GM20431 (cell line): ENCODE results near the gene SH3BGRL2.
"Not testable (repeated sequence)": the region's sequence is repeated elsewhere in the genome, so short reads cannot be mapped to it uniquely, and the experiment has no call there.

ENCODE experiments used
- in situ Hi-C: fragments of 300-500 bp; cut with MseI, MboI; formaldehyde crosslinking; loops from one replicate; pipeline ENCODE4 v1.15.0; 2020; ENCODE audit warnings: low sequenced_read_pairs; ENCODE audit not compliant: unreplicated experiment

SH3BGRL2 gene

DNA sequence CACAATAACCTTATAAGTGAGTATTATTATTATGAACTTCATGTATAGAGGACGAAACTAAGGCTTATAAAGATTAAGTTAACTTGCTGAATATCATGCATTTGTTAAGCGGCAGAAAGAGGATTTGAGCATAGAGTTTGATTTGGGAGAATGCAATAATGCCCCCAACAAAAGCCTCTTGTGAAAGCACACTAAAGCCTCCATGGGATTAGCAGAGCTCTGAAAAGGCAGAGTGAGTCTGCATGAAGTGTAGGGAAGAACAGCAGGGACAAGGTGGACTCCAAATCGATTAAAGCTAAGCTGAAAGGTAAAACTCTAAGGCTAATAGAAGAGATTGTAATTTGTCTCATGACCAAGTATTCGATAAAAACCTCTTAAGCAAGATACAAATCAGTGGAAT, 100.3 kb downstream of the SH3BGRL2 start:
- in situ Hi-C loops, result no loop called here

DNA sequence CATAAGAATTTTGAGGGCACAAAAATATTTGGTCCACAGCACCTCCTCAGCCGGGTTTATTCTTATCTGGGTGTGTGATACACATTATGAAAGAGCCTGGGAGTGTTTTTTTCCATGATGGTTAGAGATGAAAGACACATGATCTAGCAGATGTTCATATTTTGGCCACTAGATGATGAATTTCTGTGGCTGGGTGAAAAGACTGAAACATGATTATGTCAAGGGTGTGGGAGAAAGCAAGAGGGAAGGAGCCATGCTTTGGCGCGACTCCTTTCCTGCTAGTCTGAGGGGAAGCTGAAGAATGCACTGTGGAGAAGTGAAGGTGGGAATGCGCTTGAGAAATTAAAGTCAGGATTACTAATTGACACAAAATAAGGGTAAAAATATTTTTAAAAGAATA, 102.3 kb downstream of the SH3BGRL2 start:
- in situ Hi-C loops, result no loop called here

DNA sequence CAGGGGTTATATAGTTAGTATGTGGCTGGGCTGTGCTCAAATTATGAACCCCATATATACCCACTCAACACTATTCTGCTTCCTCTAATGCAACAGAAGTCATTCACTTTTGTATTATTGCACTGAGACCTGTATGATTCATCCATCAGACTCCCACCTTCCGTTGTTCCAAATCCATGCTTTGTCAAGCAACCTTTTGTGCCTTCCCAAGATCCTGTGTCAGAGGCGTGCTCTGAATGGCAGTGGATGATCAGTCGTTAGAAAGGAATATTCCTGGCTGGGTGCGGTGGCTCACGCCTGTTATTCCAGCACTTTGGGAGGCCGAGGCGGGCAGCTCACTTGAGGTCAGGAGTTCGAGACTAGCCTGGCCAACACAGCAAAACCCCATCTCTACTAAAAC, 103.2 kb downstream of the SH3BGRL2 start:
- in situ Hi-C loops, result no loop called here

DNA sequence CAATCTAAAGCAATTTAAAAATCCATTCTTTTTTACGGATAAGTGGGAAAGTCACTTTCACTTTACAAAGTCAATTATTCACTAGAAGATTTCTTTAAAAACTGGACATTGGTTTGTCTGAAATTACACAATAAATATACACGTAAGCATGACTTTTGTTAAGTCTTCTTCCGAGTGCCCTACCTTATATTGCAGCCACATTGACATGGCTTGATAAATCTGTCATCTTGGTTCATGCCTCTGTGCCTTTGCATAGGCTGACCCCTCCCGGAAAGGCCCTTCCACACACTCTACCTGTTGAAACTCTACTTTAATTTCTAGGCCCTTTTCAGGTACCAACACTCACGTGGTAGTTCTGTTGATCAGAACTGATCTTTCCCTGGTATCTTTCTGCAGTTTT, 104.1 kb downstream of the SH3BGRL2 start:
- in situ Hi-C loops, result no loop called here

DNA sequence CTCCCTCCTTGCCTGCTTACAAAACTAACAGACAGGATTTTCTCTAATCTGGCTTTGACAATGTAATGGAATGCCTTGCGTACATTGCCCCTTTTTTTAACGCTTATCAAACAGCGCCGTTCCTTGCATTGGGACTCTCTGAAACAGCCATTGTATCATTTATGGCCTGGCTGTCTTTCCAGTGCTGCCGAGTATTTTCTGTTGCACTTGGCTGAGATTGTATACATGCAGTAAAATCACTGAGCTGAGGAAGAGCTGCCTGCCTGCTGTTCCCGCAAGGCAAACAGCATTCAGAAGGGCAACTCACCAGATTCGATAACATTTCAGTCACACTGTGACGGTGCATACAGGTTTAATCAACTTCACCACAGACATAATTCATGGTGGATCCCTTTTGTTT, 106.0 kb downstream of the SH3BGRL2 start:
- in situ Hi-C loops, result no loop called here

DNA sequence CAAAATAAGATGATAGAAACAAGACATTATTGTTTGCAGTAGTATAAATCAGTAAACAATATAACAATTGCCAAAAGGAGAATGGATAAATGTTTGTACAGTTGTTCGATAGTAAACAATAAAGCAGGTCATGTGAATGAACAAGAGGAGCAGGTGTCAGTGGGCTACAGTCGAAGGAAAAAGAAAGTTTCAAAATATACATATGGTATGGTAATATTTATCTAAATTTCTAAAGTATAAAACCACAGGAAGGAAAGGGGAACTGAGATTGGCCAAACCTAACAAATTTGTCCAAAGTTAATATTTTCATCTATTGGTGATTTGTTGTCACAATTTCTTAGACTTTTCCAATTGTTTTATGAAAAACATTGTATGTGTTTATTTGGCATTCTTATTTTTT, 110.9 kb downstream of the SH3BGRL2 start:
- in situ Hi-C loops, result no loop called here

DNA sequence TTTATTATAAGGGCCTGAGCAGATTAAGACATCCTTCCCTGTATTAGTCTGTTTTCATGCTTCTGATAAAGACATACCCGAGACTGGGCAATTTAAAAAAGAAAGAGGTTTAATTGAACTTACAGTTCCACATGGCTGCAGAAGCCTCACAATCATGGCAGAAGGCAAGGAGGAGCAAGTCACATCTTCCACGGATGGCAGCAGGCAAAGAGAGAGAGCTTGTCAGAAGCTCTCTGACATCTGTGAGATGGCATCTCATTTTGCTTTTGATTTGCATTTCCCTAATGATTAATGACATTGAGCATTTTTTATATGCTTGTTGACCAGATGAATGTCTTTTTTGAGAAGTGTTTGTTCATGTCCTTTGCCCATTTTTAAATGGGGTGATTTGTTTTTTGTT, 114.2 kb downstream of the SH3BGRL2 start:
- in situ Hi-C loops, result not testable (repeated sequence)

DNA sequence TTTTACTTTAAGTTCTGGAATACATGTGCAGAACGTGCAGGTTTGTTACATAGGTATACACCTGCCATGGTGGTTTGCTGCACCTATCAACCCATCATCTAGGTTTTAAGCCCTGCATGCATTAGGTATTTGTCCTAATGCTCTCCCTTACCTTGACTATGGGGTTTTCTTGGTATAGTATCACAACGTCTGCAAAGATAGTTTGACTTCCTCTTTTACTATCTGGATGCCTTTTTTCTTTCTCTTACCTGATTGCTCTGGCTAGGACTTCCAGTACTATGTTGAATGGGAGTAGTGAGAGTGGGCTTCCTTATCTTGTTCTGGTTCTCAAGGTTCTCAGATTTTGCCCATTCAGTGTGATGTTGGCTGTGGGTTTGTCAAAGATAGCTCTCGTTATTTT, 115.2 kb downstream of the SH3BGRL2 start:
- in situ Hi-C loops, result not testable (repeated sequence)

DNA sequence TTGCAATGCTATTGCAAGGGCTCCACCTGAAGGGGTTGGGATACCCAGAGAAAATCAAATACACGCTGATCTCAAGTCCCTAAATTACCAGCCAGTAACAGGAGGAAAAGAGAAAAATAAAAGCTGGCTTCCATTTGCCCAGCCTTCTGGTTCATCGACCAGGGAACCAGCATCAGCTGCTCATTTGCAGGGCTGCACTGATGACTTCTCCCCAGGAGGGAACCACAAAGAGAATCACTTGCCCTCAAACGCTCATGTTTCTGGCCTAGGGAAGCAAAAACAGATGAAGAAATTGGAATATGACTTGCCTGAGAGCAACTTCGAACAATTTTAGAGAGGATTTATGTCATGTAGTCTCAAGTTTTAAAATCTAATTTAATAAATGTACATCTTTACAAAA, 119.7 kb downstream of the SH3BGRL2 start:
- in situ Hi-C loops, result no loop called here
